Panc1 (cell line): ENCODE measurements around the gene MORC3.

ENCODE experiments used
- TF ChIP-seq, protein P1 (sequence below): fragments of 450-650 bp; IDR thresholded peaks from 2 replicates; pipeline ENCODE4 v1.5.1; 2017; ENCODE audit warnings: mild to moderate bottlenecking
- TF ChIP-seq, protein P2 (sequence below), 2 experiments: IDR thresholded peaks; 2 replicates each; pipeline ENCODE4 v1.6.1; 2011 to 2012; ENCODE audit warnings: low read depth in 2 of 2, control low read depth in 1 of 2, low read length in 1 of 2, mild to moderate bottlenecking in 1 of 2, moderate library complexity in 1 of 2; ENCODE audit not compliant: insufficient read depth in 1 of 2

DNA sequence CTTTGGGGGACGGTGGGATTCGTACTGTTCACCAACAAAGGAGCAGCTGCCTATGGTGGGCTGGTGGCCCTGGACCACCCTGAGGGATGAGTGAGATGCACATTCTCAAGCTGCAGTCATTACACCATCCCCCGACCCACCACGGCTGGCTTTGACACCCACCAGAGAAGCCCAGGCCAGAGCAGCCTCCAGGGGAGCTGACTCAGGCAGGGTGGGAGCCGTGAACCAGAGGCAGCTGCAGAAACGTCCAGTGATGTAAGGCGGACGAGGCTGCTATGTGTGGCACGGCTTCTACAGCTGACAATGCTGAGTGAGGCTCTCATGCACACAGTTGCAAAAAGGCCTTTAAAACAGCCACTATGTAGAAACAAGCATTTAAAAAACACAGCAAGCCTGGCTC is 105.3 kb downstream of the MORC3 start:
- TF ChIP-seq, protein P1, sequence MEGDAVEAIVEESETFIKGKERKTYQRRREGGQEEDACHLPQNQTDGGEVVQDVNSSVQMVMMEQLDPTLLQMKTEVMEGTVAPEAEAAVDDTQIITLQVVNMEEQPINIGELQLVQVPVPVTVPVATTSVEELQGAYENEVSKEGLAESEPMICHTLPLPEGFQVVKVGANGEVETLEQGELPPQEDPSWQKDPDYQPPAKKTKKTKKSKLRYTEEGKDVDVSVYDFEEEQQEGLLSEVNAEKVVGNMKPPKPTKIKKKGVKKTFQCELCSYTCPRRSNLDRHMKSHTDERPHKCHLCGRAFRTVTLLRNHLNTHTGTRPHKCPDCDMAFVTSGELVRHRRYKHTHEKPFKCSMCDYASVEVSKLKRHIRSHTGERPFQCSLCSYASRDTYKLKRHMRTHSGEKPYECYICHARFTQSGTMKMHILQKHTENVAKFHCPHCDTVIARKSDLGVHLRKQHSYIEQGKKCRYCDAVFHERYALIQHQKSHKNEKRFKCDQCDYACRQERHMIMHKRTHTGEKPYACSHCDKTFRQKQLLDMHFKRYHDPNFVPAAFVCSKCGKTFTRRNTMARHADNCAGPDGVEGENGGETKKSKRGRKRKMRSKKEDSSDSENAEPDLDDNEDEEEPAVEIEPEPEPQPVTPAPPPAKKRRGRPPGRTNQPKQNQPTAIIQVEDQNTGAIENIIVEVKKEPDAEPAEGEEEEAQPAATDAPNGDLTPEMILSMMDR, result no peak
- TF ChIP-seq, protein P2, sequence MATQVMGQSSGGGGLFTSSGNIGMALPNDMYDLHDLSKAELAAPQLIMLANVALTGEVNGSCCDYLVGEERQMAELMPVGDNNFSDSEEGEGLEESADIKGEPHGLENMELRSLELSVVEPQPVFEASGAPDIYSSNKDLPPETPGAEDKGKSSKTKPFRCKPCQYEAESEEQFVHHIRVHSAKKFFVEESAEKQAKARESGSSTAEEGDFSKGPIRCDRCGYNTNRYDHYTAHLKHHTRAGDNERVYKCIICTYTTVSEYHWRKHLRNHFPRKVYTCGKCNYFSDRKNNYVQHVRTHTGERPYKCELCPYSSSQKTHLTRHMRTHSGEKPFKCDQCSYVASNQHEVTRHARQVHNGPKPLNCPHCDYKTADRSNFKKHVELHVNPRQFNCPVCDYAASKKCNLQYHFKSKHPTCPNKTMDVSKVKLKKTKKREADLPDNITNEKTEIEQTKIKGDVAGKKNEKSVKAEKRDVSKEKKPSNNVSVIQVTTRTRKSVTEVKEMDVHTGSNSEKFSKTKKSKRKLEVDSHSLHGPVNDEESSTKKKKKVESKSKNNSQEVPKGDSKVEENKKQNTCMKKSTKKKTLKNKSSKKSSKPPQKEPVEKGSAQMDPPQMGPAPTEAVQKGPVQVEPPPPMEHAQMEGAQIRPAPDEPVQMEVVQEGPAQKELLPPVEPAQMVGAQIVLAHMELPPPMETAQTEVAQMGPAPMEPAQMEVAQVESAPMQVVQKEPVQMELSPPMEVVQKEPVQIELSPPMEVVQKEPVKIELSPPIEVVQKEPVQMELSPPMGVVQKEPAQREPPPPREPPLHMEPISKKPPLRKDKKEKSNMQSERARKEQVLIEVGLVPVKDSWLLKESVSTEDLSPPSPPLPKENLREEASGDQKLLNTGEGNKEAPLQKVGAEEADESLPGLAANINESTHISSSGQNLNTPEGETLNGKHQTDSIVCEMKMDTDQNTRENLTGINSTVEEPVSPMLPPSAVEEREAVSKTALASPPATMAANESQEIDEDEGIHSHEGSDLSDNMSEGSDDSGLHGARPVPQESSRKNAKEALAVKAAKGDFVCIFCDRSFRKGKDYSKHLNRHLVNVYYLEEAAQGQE (IDR thresholded peaks at IDR 0.05; ENCODE audit: insufficient read depth in 1 of 2, low read depth in 2 of 2, low read length in 1 of 2), result no peak
